ENCODE measurements around the gene SLC8A1. TPM values are rescaled to one million over a fixed set of nuclear protein-coding genes. Genes with fewer than 3 reads are reported as not detected.

SLC8A1 gene
- total RNA-seq, 4 donors from 2014 or later = 1.3 to 3.8 (median 2.4) TPM

DNA sequence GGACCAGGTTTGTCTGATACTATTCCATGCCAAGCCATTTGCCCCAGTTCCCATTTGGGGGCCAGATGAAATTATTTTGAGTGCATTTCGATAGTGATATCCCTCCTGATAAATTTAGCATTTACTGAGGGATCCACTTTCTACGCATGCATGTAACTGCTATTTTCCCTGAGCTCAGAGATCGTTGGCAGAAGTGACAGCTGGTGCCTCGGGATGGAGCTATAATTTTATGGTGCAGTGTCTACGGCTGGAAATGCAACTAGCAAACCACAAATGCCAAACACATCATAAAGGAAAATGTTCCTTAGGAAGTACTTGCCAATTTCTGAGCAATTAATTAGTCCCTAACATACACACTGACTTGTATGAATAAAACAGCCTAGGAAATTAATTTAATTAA is 254.8 kb downstream of the SLC8A1 start:
- Histone ChIP-seq H3K27ac (no peak overlapping the region), H3K4me1 (no peaks in the 10 kb centered on the region), H3K36me3 (no peaks in the 10 kb centered on the region), H3K4me3 (no peak overlapping the region), H3K27me3 (no peaks in the 10 kb centered on the region), H3K9me3 (no peaks in the 10 kb centered on the region)
- ATAC-seq (no peak), DNase-seq (no peak)
- TF ChIP-seq, protein P1, sequence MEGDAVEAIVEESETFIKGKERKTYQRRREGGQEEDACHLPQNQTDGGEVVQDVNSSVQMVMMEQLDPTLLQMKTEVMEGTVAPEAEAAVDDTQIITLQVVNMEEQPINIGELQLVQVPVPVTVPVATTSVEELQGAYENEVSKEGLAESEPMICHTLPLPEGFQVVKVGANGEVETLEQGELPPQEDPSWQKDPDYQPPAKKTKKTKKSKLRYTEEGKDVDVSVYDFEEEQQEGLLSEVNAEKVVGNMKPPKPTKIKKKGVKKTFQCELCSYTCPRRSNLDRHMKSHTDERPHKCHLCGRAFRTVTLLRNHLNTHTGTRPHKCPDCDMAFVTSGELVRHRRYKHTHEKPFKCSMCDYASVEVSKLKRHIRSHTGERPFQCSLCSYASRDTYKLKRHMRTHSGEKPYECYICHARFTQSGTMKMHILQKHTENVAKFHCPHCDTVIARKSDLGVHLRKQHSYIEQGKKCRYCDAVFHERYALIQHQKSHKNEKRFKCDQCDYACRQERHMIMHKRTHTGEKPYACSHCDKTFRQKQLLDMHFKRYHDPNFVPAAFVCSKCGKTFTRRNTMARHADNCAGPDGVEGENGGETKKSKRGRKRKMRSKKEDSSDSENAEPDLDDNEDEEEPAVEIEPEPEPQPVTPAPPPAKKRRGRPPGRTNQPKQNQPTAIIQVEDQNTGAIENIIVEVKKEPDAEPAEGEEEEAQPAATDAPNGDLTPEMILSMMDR (IDR thresholded peaks at IDR 0.05 in 4 of 5, conservative IDR thresholded peaks at IDR 0.05 in 1 of 5) = no peak
- no peak for TF ChIP-seq POLR2A (IDR thresholded peaks at IDR 0.05)
- intact Hi-C loops (cut with DNase I; ENCODE audit: low total_unique reads) (no loop called here), in situ Hi-C loops (cut with MboI; ENCODE audit: low sequenced_read_pairs in 4 of 4) (no loop called here)

DNA sequence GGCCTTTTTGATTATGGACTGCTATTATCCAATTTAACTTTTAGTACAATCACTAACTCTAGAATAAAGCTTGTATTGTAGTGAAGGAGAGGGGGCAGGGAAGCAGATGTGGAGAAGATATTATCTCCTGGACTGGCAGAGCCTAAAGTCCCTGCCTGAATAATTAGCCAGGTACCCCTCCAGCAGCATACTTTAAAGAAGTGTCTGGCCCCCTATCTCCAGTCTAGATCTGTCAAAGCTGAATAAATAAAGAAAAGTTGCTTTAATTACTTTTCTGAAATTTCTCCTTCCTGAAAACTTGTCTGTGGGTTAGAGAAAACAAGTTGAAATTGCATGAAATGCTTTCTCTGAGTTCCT is 258.2 kb downstream of the SLC8A1 start:
- H3K27me3 ChIP-seq = no peaks in the 10 kb centered on the region
- H3K9me3 ChIP-seq = no peaks in the 10 kb centered on the region
- no peaks in the 10 kb centered on the region for H3K4me1 ChIP-seq
- ATAC-seq (no peak), DNase-seq (no peak)
- in situ Hi-C loops (cut with MboI; ENCODE audit: low sequenced_read_pairs in 4 of 4) (no loop called here), intact Hi-C loops (cut with DNase I; ENCODE audit: low total_unique reads) (no loop called here)
- no peak for TF ChIP-seq POLR2A (IDR thresholded peaks at IDR 0.05)
- TF ChIP-seq, protein P1 (IDR thresholded peaks at IDR 0.05 in 4 of 5, conservative IDR thresholded peaks at IDR 0.05 in 1 of 5) = no peak
- no peak overlapping the region for H3K27ac ChIP-seq
- no peak overlapping the region for H3K4me3 ChIP-seq
- H3K36me3 ChIP-seq = no peaks in the 10 kb centered on the region

- DNase-seq (no peak), ATAC-seq (no peak)
- intact Hi-C loops (cut with DNase I; ENCODE audit: low total_unique reads) = no loop called here
- in situ Hi-C loops (cut with MboI; ENCODE audit: low sequenced_read_pairs in 4 of 4) = no loop called here
- TF ChIP-seq POLR2A (IDR thresholded peaks at IDR 0.05) = no peak
- TF ChIP-seq, protein P1 (IDR thresholded peaks at IDR 0.05 in 4 of 5, conservative IDR thresholded peaks at IDR 0.05 in 1 of 5) = no peak
- Histone ChIP-seq H3K27me3 (no peaks in the 10 kb centered on the region), H3K4me1 (no peaks in the 10 kb centered on the region), H3K36me3 (no peaks in the 10 kb centered on the region), H3K27ac (no peak overlapping the region), H3K9me3 (no peaks in the 10 kb centered on the region), H3K4me3 (no peak overlapping the region)
Measured at GRCh38 chr2:40192864-40193669, 258.8 kb downstream of the SLC8A1 start.

DNA sequence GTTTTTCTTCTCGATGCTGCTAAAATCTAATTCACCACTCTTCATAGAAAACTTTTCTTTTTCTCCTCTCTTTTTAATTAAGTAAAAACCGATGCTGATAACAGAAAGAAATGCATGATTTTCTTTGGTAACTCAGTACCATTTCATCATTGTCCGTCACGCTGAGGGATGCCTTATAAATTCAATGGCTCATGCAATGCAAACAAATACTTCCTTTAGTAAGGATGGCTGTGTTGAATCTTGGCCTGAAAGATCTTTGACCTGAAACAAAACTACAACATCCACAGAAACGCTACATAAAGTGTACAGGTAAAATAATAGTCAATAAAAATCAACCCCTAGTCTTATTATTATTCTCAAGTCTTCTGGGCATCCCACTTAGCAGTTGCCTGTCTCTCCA is 261.4 kb downstream of the SLC8A1 start:
- DNase-seq (no peak), ATAC-seq (no peak)
- H3K9me3 ChIP-seq = no peaks in the 10 kb centered on the region
- TF ChIP-seq, protein P1 (IDR thresholded peaks at IDR 0.05 in 4 of 5, conservative IDR thresholded peaks at IDR 0.05 in 1 of 5) = no peak
- no peak for TF ChIP-seq POLR2A (IDR thresholded peaks at IDR 0.05)
- no peaks in the 10 kb centered on the region for H3K27me3 ChIP-seq
- H3K4me3 ChIP-seq = no peak overlapping the region
- in situ Hi-C loops (cut with MboI; ENCODE audit: low sequenced_read_pairs in 4 of 4) (no loop called here), intact Hi-C loops (cut with DNase I; ENCODE audit: low total_unique reads) (no loop called here)
- no peaks in the 10 kb centered on the region for H3K4me1 ChIP-seq
- H3K27ac ChIP-seq = no peak overlapping the region
- H3K36me3 ChIP-seq = no peaks in the 10 kb centered on the region

DNA sequence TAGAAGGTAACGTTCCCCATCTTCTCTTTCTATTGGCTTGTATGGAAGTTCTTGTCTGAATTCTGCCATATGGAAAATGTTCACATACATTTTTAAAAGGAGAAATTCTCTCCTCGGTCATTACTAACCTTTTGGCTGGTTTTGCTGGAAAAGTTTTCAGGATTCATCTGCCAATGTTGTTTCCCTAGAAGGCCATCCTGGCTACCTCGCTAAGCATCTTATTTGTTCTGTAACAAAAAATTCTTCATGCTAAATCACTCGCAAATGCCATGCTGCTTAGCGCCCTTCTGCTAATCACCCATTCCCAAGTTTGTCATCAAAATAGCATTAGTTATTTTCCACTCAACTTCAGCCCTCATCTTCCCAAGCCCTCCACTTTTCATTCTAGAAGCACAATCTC is 262.0 kb downstream of the SLC8A1 start:
- Histone ChIP-seq H3K27me3 (no peaks in the 10 kb centered on the region), H3K27ac (no peak overlapping the region), H3K36me3 (no peaks in the 10 kb centered on the region), H3K9me3 (no peaks in the 10 kb centered on the region), H3K4me3 (no peak overlapping the region), H3K4me1 (no peaks in the 10 kb centered on the region)
- in situ Hi-C loops (cut with MboI; ENCODE audit: low sequenced_read_pairs in 4 of 4) = no loop called here
- intact Hi-C loops (cut with DNase I; ENCODE audit: low total_unique reads) = no loop called here
- ATAC-seq = no peak
- TF ChIP-seq, protein P1 (IDR thresholded peaks at IDR 0.05 in 4 of 5, conservative IDR thresholded peaks at IDR 0.05 in 1 of 5) = no peak
- TF ChIP-seq POLR2A (IDR thresholded peaks at IDR 0.05) = no peak
- no peak for DNase-seq
